Omental fat pad (tissue), 4 donors: ENCODE data around the gene MSMP. TPM values are rescaled to one million over a fixed set of nuclear protein-coding genes. Genes with fewer than 3 reads are reported as not detected.
A peak's percentile ranks its signal among the peaks of the same experiment; 100 is the strongest.

Experiments used
- ATAC-seq: fragments of 150-250 bp; one replicate; pipeline ENCODE4 v1.9.1; 2016; ENCODE audit warnings: mild to moderate bottlenecking, moderate library complexity; ENCODE audit not compliant: low FRiP score
- DNase-seq: peaks from one replicate; pipeline ENCODE4 v3.0.0-alpha.2; 2019; ENCODE audit warnings: low spot score
- CTCF ChIP-seq, 3 donors: fragments of 450-650 bp; IDR thresholded peaks; one replicate each; pipeline ENCODE4 v1.5.1; 2016 to 2017; ENCODE audit warnings: antibody characterized with exemption in 3 of 3, mild to moderate bottlenecking in 3 of 3, moderate library complexity in 2 of 3
- total RNA-seq, 4 donors: library from RNA; depleted of rRNA; stranded (reverse); fragments of >200 nt; gene quantifications; one replicate each; pipeline ENCODE4 v1.1.0, GENCODE V29; 2016

MSMP gene
- total RNA-seq, 4 donors from 2014 or later, result not detected

GRCh38 chr9:35731415-35732184, 22.5 kb downstream of the MSMP start:
- no peak for DNase-seq
- no peak for TF ChIP-seq CTCF (IDR thresholded peaks at IDR 0.05)
- ATAC-seq, result no peak

GRCh38 chr9:35730486-35730854, 23.6 kb downstream of the MSMP start:
- DNase-seq (no peak), ATAC-seq (no peak)
- TF ChIP-seq CTCF (IDR thresholded peaks at IDR 0.05), result no peak

GRCh38 chr9:35729700-35730485, 24.2 kb downstream of the MSMP start:
- no peak for ATAC-seq

GRCh38 chr9:35729101-35729500, 25.0 kb downstream of the MSMP start:
- DNase-seq, result no peak
- no peak for ATAC-seq
- no peak for TF ChIP-seq CTCF (IDR thresholded peaks at IDR 0.05)

More at GRCh38 chr9:35729700-35730485, 24.2 kb downstream of the MSMP start:
- TF ChIP-seq CTCF (IDR thresholded peaks at IDR 0.05), result no peak
- DNase-seq, result no peak

GRCh38 chr9:35728041-35728971, 25.8 kb downstream of the MSMP start:
- TF ChIP-seq CTCF (IDR thresholded peaks at IDR 0.05), result no peak
- DNase-seq, result no peak
- ATAC-seq, result peak; percentile 50

- ATAC-seq (no peak), DNase-seq (no peak)
These were observed 26.4 kb downstream of the MSMP start for GRCh38 chr9:35727676-35728040.

More at GRCh38 chr9:35727676-35728040, 26.4 kb downstream of the MSMP start:
- TF ChIP-seq CTCF (IDR thresholded peaks at IDR 0.05), result no peak
